Measurements from ENCODE around the gene PTPRC. TPM values are rescaled to one million over a fixed set of nuclear protein-coding genes. Genes with fewer than 3 reads are reported as not detected.

The PTPRC gene
- total and polyA plus RNA-seq, 7 donors, result 4.8 to 78.6 (median 12.5) TPM

- WGBS, 2 donors, result 53 to 68% methylated on average over 1 of the region's 1 CpG
- no peak overlapping the region for H3K27ac ChIP-seq
- no peaks in the 10 kb centered on the region for H3K27me3 ChIP-seq
- no peaks in the 10 kb centered on the region for H3K36me3 ChIP-seq
- H3K4me1 ChIP-seq, result no peaks in the 10 kb centered on the region
- DNase-seq, result no peak
- TF ChIP-seq EP300 (IDR thresholded peaks at IDR 0.05) (no peak), POLR2A (IDR thresholded peaks at IDR 0.05) (no peak), POLR2AphosphoS5 (IDR thresholded peaks at IDR 0.05) (no peak), CTCF (IDR thresholded peaks at IDR 0.05) (no peak)
- no peak overlapping the region for H3K4me3 ChIP-seq
- intact Hi-C loops (cut with DNase I), result no loop called here
- H3K9me3 ChIP-seq, result no peaks in the 10 kb centered on the region
Observed at GRCh38 chr1:198647055-198647454, 8.2 kb downstream of the PTPRC start.

GRCh38 chr1:198648592-198648991 is 9.8 kb downstream of the PTPRC start:
- Histone ChIP-seq H3K4me3 (no peak overlapping the region), H3K4me1 (no peaks in the 10 kb centered on the region), H3K27ac (no peak overlapping the region), H3K9me3 (no peaks in the 10 kb centered on the region), H3K27me3 (no peaks in the 10 kb centered on the region), H3K36me3 (no peaks in the 10 kb centered on the region)
- no peak for DNase-seq
- TF ChIP-seq EP300 (IDR thresholded peaks at IDR 0.05) (no peak), POLR2AphosphoS5 (IDR thresholded peaks at IDR 0.05) (no peak), CTCF (IDR thresholded peaks at IDR 0.05) (no peak), POLR2A (IDR thresholded peaks at IDR 0.05) (no peak)
- intact Hi-C loops (cut with DNase I), result no loop called here

GRCh38 chr1:198649232-198649967 is 10.6 kb downstream of the PTPRC start:
- no peaks in the 10 kb centered on the region for H3K9me3 ChIP-seq
- intact Hi-C loops (cut with DNase I), result no loop called here
- H3K27ac ChIP-seq, result no peak overlapping the region
- H3K4me1 ChIP-seq, result no peaks in the 10 kb centered on the region
- no peak for DNase-seq
- H3K27me3 ChIP-seq, result no peaks in the 10 kb centered on the region
- no peak for TF ChIP-seq CTCF (IDR thresholded peaks at IDR 0.05)
- TF ChIP-seq POLR2AphosphoS5 (IDR thresholded peaks at IDR 0.05), result no peak
- TF ChIP-seq POLR2A (IDR thresholded peaks at IDR 0.05), result no peak
- no peak for TF ChIP-seq EP300 (IDR thresholded peaks at IDR 0.05)
- WGBS, 2 donors, result 74 to 78% methylated on average over 5 of the region's 5 CpGs
- H3K36me3 ChIP-seq, result no peaks in the 10 kb centered on the region
- H3K4me3 ChIP-seq, result no peak overlapping the region

- H3K9me3 ChIP-seq, result no peaks in the 10 kb centered on the region
- no peaks in the 10 kb centered on the region for H3K4me1 ChIP-seq
- DNase-seq, result no peak
- intact Hi-C loops (cut with DNase I), result no loop called here
- no peak overlapping the region for H3K27ac ChIP-seq
- no peaks in the 10 kb centered on the region for H3K36me3 ChIP-seq
- no peak overlapping the region for H3K4me3 ChIP-seq
- TF ChIP-seq POLR2A (IDR thresholded peaks at IDR 0.05) (no peak), POLR2AphosphoS5 (IDR thresholded peaks at IDR 0.05) (no peak), EP300 (IDR thresholded peaks at IDR 0.05) (no peak), CTCF (IDR thresholded peaks at IDR 0.05) (no peak)
- 69 to 83% methylated on average over 2 of the region's 2 CpGs for WGBS, 2 donors
- H3K27me3 ChIP-seq, result no peaks in the 10 kb centered on the region
Observed at GRCh38 chr1:198649968-198650338, 11.1 kb downstream of the PTPRC start.

GRCh38 chr1:198650506-198650905 is 11.7 kb downstream of the PTPRC start:
- no peaks in the 10 kb centered on the region for H3K9me3 ChIP-seq
- H3K4me3 ChIP-seq, result no peak overlapping the region
- no peak overlapping the region for H3K27ac ChIP-seq
- H3K4me1 ChIP-seq, result no peaks in the 10 kb centered on the region
- 23 to 27% methylated on average over 1 of the region's 1 CpG for WGBS, 2 donors
- H3K36me3 ChIP-seq, result no peaks in the 10 kb centered on the region
- DNase-seq, result no peak
- no peak for TF ChIP-seq POLR2A (IDR thresholded peaks at IDR 0.05)
- no peak for TF ChIP-seq POLR2AphosphoS5 (IDR thresholded peaks at IDR 0.05)
- no peak for TF ChIP-seq EP300 (IDR thresholded peaks at IDR 0.05)
- no peak for TF ChIP-seq CTCF (IDR thresholded peaks at IDR 0.05)
- H3K27me3 ChIP-seq, result no peaks in the 10 kb centered on the region
- intact Hi-C loops (cut with DNase I), result no loop called here
